Astrocyte of the cerebellum (primary cell): ENCODE data around the gene AGPAT4.

Experiments used
- DNase-seq: peaks from one replicate; pipeline ENCODE4 v3.0.0-alpha.2; 2011; ENCODE audit warnings: low read depth
- H3K4me3 ChIP-seq: 2 replicates; pipeline ENCODE4 v1.5.1; 2011; ENCODE audit warnings: mild to moderate bottlenecking, low read depth, low read length, moderate library complexity
- CTCF ChIP-seq: IDR thresholded peaks from 2 replicates; pipeline ENCODE4 v1.5.1; 2012; ENCODE audit warnings: low read length, low read depth, moderate library complexity, mild to moderate bottlenecking; ENCODE audit errors: missing control alignments
- in situ Hi-C: cut with HindIII; loops from 2 replicates; pipeline ENCODE4 v1.10.0; 2017; ENCODE audit warnings: low sequenced_read_pairs

The AGPAT4 gene

GRCh38 chr6:161281092-161281491, 7.2 kb upstream of the AGPAT4 start:
- no peak overlapping the region for H3K4me3 ChIP-seq
- no peak for TF ChIP-seq CTCF
- in situ Hi-C loops, result no loop called here
- DNase-seq, result no peak

GRCh38 chr6:161279677-161280415, 6.0 kb upstream of the AGPAT4 start:
- in situ Hi-C loops, result no loop called here
- TF ChIP-seq CTCF, result no peak
- H3K4me3 ChIP-seq, result no peak overlapping the region
- DNase-seq, result no peak

DNA sequence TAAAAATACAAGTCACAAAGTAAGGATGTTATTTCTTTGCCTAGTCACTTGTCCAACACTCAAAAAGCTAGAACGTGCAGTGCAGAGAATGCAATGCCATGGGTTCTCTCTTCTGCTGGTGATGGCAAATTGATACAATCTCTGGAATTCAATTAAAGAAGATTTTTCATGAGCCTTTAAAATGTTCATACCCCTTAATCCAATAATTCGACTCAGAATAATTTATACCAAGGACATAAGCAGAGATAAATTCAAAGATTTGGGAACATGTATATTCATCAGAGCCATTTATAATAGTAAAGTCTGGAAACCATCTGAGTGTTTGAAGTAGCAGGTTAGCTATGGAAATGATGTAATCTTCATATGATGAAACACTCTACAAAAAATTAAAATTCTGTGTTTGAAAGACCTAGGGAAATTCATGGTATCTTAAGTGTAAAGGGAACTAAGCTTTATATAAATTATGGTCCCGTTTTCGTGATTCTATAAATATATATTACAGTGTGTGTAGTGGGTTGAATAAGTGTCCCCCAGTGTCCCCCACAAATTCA, 2.8 kb upstream of the AGPAT4 start:
- no peak for DNase-seq
- no peak for TF ChIP-seq CTCF
- in situ Hi-C loops, result no loop called here
- H3K4me3 ChIP-seq, result no peak overlapping the region

- no peak for DNase-seq
- in situ Hi-C loops, result loop anchor here (5.0 kb wide), 1 partner anchor 228 kb away; no protein-coding TSS in a partner anchor
- no peak overlapping the region for H3K4me3 ChIP-seq
- TF ChIP-seq CTCF, result no peak
Measured at GRCh38 chr6:161274898-161275297, 1.0 kb upstream of the AGPAT4 start.

- H3K4me3 ChIP-seq, result peak overlapping the region; percentile 72
- no peak for TF ChIP-seq CTCF
- DNase-seq, result no peak
- in situ Hi-C loops, result loop anchor here (5.0 kb wide), 1 partner anchor 227 kb away; no protein-coding TSS in a partner anchor
Measured at GRCh38 chr6:161274488-161274858, 612 bp upstream of the AGPAT4 start.

DNA sequence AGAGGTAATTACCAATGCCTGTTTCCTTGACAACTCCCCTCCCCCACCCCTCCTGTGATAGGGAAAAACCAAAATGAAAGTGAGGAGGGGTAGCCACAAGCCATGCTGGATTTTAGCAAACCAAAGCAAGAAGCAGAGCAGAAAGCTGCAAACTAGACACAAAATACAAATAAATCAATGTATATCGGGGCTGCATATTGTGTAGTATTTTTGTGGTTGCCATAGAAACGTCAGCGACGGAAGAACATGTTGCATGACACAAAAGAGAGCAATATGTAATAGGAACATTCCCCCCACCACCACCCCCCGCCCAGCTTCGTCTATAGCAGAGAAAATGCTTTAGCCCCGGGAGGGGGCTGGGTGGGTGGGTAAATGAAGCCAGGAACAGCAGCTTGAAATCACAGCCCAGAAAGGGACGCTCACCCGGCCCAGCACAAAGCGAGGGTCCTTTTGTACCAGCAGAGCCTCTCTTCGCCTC, 548 bp downstream of the AGPAT4 start:
- no peak for TF ChIP-seq CTCF
- in situ Hi-C loops, result loop anchor here (5.0 kb wide), 1 partner anchor 226 kb away; no protein-coding TSS in a partner anchor
- no peak for DNase-seq
- peak overlapping the region; percentile 72 for H3K4me3 ChIP-seq
